ENCODE data around the gene TMEM131L.

The TMEM131L gene

DNA sequence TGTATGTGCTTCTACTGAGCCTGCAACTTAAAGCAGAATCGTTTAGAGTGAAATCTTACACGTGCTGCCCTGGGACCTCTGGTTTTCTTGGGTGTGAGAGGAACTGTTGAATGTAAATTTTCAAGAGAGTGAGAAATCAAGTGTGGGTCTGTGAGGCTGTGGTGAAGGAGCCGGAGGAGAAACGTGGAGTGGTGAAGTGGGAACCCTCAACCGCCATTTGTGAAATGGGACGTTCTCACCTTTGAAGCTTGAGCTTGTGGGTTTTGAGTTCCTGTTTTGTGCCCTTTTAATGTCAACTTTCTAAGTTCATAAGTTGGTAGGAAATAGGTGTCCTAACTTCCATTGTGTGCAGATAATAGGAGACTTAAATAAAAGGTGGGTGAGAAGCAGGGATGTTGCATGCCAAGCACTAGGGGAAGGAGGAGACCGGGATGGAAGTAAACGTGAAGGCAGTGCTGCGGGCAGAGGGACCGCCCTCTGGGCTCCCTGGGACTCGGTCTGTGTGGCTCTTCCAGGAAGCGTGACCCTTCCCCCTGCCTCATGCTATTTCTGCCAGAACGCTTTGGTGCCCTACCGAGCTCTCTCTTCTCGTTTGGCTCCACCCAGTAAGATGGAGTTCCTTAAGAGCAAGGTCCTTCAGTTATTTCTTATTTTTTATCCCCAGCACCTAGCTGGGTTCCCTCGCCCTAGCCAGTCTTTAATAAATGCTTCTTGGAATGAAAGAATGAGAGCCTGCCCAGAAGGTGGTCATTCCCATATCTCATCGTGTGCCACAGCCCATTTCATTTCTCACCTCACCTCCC lies 56.0 kb downstream of the TMEM131L start:
- H3K27ac Mint-ChIP-seq = peak overlapping the region; percentile 3 to 71 (median 29)
- no peaks in the 10 kb centered on the region for H3K27me3 Mint-ChIP-seq (ENCODE audit: low read depth)
- no peaks in the 10 kb centered on the region for H3K9me3 Mint-ChIP-seq
- peaks cover 84% of the 10 kb centered on the region for H3K4me1 Mint-ChIP-seq
- H3K36me3 Mint-ChIP-seq (ENCODE audit: low read depth) = peaks cover 2% of the 10 kb centered on the region
- H3K4me3 Mint-ChIP-seq = no peak overlapping the region
- no peak for TF ChIP-seq CTCF (IDR thresholded peaks at IDR 0.05; ENCODE audit: unreplicated experiment in 3 of 3)

GRCh38 chr4:153522802-153523094 lies 56.6 kb downstream of the TMEM131L start:
- no peaks in the 10 kb centered on the region for H3K9me3 Mint-ChIP-seq
- H3K4me1 Mint-ChIP-seq = peaks cover 84% of the 10 kb centered on the region
- H3K4me3 Mint-ChIP-seq = no peak overlapping the region
- no peaks in the 10 kb centered on the region for H3K36me3 Mint-ChIP-seq (ENCODE audit: low read depth)
- TF ChIP-seq CTCF (IDR thresholded peaks at IDR 0.05; ENCODE audit: unreplicated experiment in 3 of 3) = no peak
- peak overlapping the region in 2 of 3 experiments; percentile 29 to 71 for H3K27ac Mint-ChIP-seq
- H3K27me3 Mint-ChIP-seq (ENCODE audit: low read depth) = no peaks in the 10 kb centered on the region

DNA sequence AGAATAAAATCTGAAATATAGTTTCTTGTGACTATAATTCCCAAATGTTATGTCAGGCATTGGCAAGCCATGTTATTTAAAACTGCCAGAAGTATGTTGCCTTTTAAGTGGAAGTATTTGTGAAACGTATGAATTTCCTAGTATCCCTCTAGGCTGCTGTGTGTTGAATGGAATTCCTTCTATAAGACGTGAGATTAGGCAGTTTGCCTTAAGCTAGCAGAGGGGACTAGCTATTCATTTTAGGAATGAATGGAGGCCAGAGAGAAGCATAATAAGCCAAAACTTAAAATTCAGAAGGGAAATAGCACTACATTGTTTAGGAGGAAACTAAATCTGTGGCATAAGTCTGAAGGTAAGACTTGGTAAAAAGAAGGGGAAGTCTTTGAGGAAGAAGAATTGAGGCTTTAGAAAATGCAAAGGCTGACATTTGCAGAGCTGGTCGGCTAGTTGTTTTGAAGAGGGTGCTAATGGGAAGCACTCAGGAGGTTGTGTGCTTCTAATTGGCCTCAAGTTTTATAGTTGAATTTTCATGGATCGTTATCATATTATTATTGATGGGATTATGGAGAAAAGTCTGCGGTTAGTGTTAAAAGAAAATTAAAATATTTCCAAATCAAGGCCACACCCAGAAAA lies 57.1 kb downstream of the TMEM131L start:
- H3K27ac Mint-ChIP-seq = peak overlapping the region; percentile 71 to 85 (median 83)
- no peaks in the 10 kb centered on the region for H3K9me3 Mint-ChIP-seq
- no peak overlapping the region for H3K4me3 Mint-ChIP-seq
- no peak for TF ChIP-seq CTCF (IDR thresholded peaks at IDR 0.05; ENCODE audit: unreplicated experiment in 3 of 3)
- H3K36me3 Mint-ChIP-seq (ENCODE audit: low read depth) = no peaks in the 10 kb centered on the region
- peaks cover 84% of the 10 kb centered on the region for H3K4me1 Mint-ChIP-seq
- H3K27me3 Mint-ChIP-seq (ENCODE audit: low read depth) = no peaks in the 10 kb centered on the region

- peaks cover 84% of the 10 kb centered on the region for H3K4me1 Mint-ChIP-seq
- H3K4me3 Mint-ChIP-seq = no peak overlapping the region
- peak overlapping the region; percentile 48 to 85 (median 71) for H3K27ac Mint-ChIP-seq
- no peak for TF ChIP-seq CTCF (IDR thresholded peaks at IDR 0.05; ENCODE audit: unreplicated experiment in 3 of 3)
- H3K27me3 Mint-ChIP-seq (ENCODE audit: low read depth) = no peaks in the 10 kb centered on the region
- H3K9me3 Mint-ChIP-seq = no peaks in the 10 kb centered on the region
- H3K36me3 Mint-ChIP-seq (ENCODE audit: low read depth) = no peaks in the 10 kb centered on the region
These were observed 57.8 kb downstream of the TMEM131L start for GRCh38 chr4:153523941-153524386.

- H3K36me3 Mint-ChIP-seq (ENCODE audit: low read depth) = no peaks in the 10 kb centered on the region
- H3K4me1 Mint-ChIP-seq = peaks cover 84% of the 10 kb centered on the region
- no peaks in the 10 kb centered on the region for H3K27me3 Mint-ChIP-seq (ENCODE audit: low read depth)
These were observed 58.5 kb downstream of the TMEM131L start for GRCh38 chr4:153524682-153525081.

More at GRCh38 chr4:153524682-153525081, 58.5 kb downstream of the TMEM131L start:
- Mint-ChIP-seq H3K9me3 (no peaks in the 10 kb centered on the region), H3K4me3 (no peak overlapping the region), H3K27ac (peak overlapping the region; percentile 48 to 85 (median 71))
- no peak for TF ChIP-seq CTCF (IDR thresholded peaks at IDR 0.05; ENCODE audit: unreplicated experiment in 3 of 3)
